Measurements from ENCODE around the gene DTYMK. TPM values are rescaled to one million over a fixed set of nuclear protein-coding genes. Genes with fewer than 3 reads are reported as not detected.

DTYMK gene
- total and polyA plus RNA-seq, 12 donors = 10.4 to 40.4 (median 20.6) TPM

DNA sequence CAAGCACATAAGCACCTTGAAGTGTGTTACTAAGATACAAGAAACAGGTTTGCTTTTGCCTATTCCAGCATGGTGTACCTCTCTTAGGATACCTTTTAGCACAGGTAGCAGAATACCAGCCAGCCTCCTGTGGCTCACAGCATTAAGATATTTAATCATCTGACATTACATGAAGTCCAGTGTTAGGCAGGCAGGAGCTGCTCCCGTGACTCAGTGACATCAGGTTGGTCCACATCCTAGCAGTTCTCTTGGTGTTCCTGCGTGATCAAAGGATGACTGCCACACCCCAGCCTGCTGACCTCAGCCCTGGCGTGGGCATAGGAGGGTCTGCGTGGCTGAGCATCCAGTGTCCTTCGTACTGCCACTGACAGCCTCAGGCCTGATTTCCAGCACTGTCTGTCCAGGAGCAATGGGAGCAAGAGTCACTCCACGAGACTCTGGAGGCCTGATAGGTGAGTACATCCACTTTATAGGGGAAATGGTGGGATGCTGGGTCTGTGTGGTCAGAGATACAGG, 3.6 kb upstream of the DTYMK start:
- TF ChIP-seq POLR2A (IDR thresholded peaks at IDR 0.05) = no peak
- TF ChIP-seq, protein P1, sequence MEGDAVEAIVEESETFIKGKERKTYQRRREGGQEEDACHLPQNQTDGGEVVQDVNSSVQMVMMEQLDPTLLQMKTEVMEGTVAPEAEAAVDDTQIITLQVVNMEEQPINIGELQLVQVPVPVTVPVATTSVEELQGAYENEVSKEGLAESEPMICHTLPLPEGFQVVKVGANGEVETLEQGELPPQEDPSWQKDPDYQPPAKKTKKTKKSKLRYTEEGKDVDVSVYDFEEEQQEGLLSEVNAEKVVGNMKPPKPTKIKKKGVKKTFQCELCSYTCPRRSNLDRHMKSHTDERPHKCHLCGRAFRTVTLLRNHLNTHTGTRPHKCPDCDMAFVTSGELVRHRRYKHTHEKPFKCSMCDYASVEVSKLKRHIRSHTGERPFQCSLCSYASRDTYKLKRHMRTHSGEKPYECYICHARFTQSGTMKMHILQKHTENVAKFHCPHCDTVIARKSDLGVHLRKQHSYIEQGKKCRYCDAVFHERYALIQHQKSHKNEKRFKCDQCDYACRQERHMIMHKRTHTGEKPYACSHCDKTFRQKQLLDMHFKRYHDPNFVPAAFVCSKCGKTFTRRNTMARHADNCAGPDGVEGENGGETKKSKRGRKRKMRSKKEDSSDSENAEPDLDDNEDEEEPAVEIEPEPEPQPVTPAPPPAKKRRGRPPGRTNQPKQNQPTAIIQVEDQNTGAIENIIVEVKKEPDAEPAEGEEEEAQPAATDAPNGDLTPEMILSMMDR (IDR thresholded peaks at IDR 0.05) = no peak
- Histone ChIP-seq H3K9me3 (replicated peaks in 1 of 3) (no peaks in the 10 kb centered on the region), H3K27ac (no peak overlapping the region), H3K27me3 (no peaks in the 10 kb centered on the region), H3K4me3 (no peak overlapping the region), H3K36me3 (replicated peaks in 1 of 2) (peaks cover 0 to 17% of the 10 kb centered on the region in 2 donors), H3K4me1 (replicated peaks in 1 of 2) (peaks cover 6 to 23% of the 10 kb centered on the region in 2 donors)
- intact Hi-C loops (cut with DNase I) = no loop called here
- DNase-seq = no peak
- WGBS, 4 donors = 79 to 88% (median 87%) methylated on average over 5 to 6 of the region's 6 CpGs

DNA sequence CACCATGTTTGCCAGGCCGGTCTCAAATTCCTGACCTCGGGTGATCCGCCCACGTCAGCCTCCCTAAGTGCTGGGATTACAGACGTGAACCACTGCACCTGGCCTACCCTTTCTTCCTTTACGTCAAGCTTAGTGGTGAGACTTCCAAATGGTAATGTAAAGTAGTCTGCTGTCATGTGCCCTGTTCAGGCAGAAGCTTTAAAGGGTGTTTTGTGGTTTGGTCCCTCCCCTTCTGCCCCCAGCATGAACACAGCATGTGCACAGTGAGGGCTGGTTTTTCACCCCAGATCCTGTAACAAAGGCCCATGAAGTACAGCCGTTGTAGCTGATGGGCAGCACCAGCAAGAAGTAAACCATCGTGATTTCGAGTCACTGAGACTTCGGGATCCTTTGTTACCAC, 2.7 kb upstream of the DTYMK start:
- TF ChIP-seq POLR2A (IDR thresholded peaks at IDR 0.05) = no peak
- TF ChIP-seq, protein P1 (IDR thresholded peaks at IDR 0.05) = no peak
- H3K27ac ChIP-seq = no peak overlapping the region
- no peaks in the 10 kb centered on the region for H3K27me3 ChIP-seq
- 83 to 94% (median 88%) methylated on average over 9 to 10 of the region's 10 CpGs for WGBS, 4 donors
- peaks cover 0 to 17% of the 10 kb centered on the region in 2 donors for H3K36me3 ChIP-seq (replicated peaks in 1 of 2)
- no peak for DNase-seq
- no peak overlapping the region for H3K4me3 ChIP-seq
- peaks cover 6 to 23% of the 10 kb centered on the region in 2 donors for H3K4me1 ChIP-seq (replicated peaks in 1 of 2)
- H3K9me3 ChIP-seq (replicated peaks in 1 of 3) = no peaks in the 10 kb centered on the region
- intact Hi-C loops (cut with DNase I) = no loop called here

DNA sequence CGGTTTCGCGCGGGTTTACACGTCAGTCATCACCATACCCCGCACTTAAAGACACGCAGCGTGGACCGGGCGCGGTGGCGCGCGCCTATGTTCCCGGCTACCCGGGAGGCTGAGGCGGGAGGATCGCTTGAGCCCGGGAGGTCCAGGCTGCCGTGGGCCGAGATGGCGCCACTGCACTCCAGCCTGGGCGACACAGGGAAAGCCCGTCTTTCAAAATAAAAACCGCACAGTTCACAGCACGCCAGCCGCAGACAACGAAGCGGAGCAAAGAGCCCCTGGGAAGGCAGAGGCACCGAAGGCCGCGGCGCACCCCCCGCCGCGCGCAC, 328 bp downstream of the DTYMK start:
- Histone ChIP-seq H3K27ac (peak overlapping the region in 4 of 5 donors; percentile 7 to 97 (median 72)), H3K9me3 (replicated peaks in 1 of 3) (no peaks in the 10 kb centered on the region), H3K36me3 (replicated peaks in 1 of 2) (peaks cover 0 to 12% of the 10 kb centered on the region in 2 donors), H3K4me3 (peak overlapping the region; percentile 39 to 96 (median 70)), H3K4me1 (replicated peaks in 1 of 2) (peaks cover 6 to 24% of the 10 kb centered on the region in 2 donors), H3K27me3 (no peaks in the 10 kb centered on the region)
- 0% methylated on average over 15 to 37 of the region's 37 CpGs for WGBS, 4 donors
- intact Hi-C loops (cut with DNase I) = no loop called here
- no peak for DNase-seq
- TF ChIP-seq, protein P1 (IDR thresholded peaks at IDR 0.05) = no peak
- no peak for TF ChIP-seq POLR2A (IDR thresholded peaks at IDR 0.05)

DNA sequence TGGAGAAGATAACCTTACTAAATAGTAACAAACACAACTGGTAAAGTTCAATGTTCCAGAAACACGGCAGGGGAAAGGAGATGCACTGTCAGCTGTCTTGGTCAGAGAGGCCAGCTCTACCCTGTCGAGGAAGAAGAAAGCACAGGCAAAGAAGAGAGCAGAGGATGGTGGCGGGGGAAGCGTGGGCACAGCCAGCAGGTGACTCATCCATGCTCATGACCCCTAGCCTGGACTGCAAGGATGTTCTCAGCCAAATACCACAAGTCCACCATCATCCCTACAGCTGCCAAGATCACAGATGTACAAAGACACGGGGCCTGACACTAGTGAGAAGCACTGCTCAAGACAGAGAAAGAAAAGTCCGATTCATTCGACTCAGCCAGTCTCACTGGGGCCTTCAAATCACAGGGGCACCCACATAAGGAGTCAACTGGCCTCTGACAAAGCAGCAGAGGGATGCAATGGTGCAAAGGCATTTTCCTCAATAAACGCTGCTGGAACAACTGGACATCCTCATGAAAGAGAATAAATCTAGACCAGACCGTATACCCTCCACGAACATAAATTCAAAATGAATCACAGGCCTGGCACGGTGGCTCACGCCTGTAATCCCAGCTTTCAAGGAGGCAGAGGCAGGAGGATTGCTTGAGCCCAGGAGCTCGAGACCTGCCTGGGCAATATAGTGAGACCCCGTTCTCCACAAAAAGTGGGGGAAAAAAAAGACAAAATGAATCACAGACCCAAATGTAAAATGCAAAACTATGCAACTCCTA, 5.6 kb downstream of the DTYMK start:
- Histone ChIP-seq H3K9me3 (replicated peaks in 1 of 3) (no peaks in the 10 kb centered on the region), H3K4me3 (no peak overlapping the region), H3K27me3 (no peaks in the 10 kb centered on the region), H3K36me3 (replicated peaks in 1 of 2) (peaks cover 0 to 22% of the 10 kb centered on the region in 2 donors), H3K4me1 (replicated peaks in 1 of 2) (peaks cover 0 to 16% of the 10 kb centered on the region in 2 donors), H3K27ac (peak overlapping the region in 4 of 5 donors; percentile 18 to 78 (median 44))
- intact Hi-C loops (cut with DNase I) = no loop called here
- TF ChIP-seq, protein P1 (IDR thresholded peaks at IDR 0.05) = no peak
- TF ChIP-seq POLR2A (IDR thresholded peaks at IDR 0.05) = no peak
- 59 to 64% (median 62%) methylated on average over 11 to 14 of the region's 14 CpGs for WGBS, 4 donors
- DNase-seq = peak in 6 of 7 donors; percentile 67 to 88 (median 77)
